ENCODE results near the gene PAFAH1B1. TPM values are rescaled to one million over a fixed set of nuclear protein-coding genes. Genes with fewer than 3 reads are reported as not detected.

Gene PAFAH1B1
- total and polyA plus RNA-seq, 10 of the 15 experiments (the other 5 are each of a cell fraction or from before 2014, with no cell fraction given), result 28.9 to 107 (median 49.1) TPM

DNA sequence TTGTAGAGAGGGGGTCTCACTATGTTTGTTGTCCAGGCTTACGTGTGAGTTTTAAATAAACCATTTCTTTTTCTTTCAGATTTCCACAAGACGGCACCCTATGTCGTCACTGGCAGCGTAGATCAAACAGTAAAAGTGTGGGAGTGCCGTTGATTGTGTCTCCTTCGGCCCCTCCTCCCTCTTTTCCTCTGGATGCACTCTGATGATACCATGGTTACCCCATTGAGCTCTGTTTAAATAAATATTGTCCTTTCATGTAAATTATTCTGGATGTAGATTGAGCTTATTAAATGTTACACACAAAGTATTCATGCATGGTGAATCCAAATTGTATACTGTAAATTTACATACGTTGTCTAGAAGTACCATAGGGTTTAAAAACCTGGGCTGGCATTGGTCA, 88.2 kb downstream of the PAFAH1B1 start:
- WGBS (ENCODE audit: insufficient coverage, insufficient replicate concordance, low lambda C conversion rate, missing lambda C conversion rate), result 98% methylated on average over 7 of the region's 7 CpGs
- H3K4me3 ChIP-seq, result no peak overlapping the region

DNA sequence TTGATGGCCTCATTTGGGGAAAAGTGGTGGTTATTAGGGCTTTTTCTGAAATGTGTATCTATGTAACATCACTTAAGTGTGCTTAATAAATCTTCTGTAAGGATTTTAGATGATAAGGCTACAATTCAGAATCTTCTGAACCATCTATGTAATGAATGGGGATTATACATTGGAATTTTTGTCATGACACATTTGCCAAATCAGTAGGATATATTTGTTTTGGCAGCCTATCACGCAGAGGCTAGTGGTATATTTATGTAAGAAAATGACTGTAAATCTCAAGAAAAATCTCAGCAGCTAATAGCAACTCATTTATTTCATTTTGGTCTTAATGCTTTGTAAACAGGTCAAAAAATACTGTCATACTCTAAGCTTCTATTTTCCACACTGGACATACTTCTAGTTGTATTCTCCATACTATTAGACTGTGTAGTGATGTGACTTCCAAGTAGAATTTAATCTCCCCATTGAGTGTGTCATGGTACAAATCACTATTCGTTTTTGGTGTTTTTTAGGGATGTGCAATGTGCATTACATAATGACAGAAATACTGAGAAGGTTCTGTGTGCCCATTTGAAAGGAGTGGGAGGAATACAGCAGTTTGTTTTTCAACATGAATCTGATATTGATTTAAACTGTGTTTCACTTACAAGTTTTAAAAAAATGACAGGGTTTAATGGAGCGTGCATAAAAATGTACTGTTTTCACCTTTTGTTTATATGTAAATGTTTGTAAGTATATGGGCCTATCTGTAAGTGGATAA, 88.9 kb downstream of the PAFAH1B1 start:
- ChIA-PET CTCF (interaction anchor here (1.2 to 1.3 kb wide), 2 partner anchors 9 to 300 kb away, joined by 4 to 6 read pairs; no protein-coding TSS in a partner anchor), POLR2A (no interaction called here), SMC1A (ENCODE audit: uncharacterized antibody, unreplicated experiment) (no interaction called here), RAD21 (ENCODE audit: unreplicated experiment) (no interaction called here)
- Histone ChIP-seq H3K79me2 (ENCODE audit: control insufficient read depth, insufficient read depth, low read length) (no peaks in the 10 kb centered on the region), H3K9ac (ENCODE audit: control insufficient read depth, insufficient read depth, low read length) (no peak overlapping the region), H3K27me3 (replicated peaks in 1 of 2; ENCODE audit: control insufficient read depth in 2 of 2, insufficient read depth in 2 of 2, low read length in 1 of 2) (no peaks in the 10 kb centered on the region), H3K9me3 (replicated peaks; ENCODE audit: control insufficient read depth, insufficient read depth, low read length) (no peaks in the 10 kb centered on the region), H3K4me1 (ENCODE audit: control insufficient read depth, insufficient read depth, low read length) (no peaks in the 10 kb centered on the region), H4K20me1 (ENCODE audit: control insufficient read depth, insufficient read depth) (no peaks in the 10 kb centered on the region), H3K27ac (ENCODE audit: control insufficient read depth, insufficient read depth) (no peak overlapping the region), H3K4me2 (ENCODE audit: control insufficient read depth, insufficient read depth) (no peak overlapping the region), H3K36me3 (ENCODE audit: control insufficient read depth in 2 of 2, insufficient read depth in 2 of 2, low read length in 1 of 2) (peaks cover 7 to 30% of the 10 kb centered on the region in 2 experiments), H2AFZ (ENCODE audit: control insufficient read depth, low read depth, low read length) (no peak overlapping the region), H3K4me3 (no peak overlapping the region)
- FAIRE-seq (no peak), ATAC-seq (no peak), DNase-seq (ENCODE audit: low read depth, low spot score) (no peak)
- intact Hi-C loops (cut with micrococcal nuclease; ENCODE audit: unreplicated experiment), result no loop called here
- WGBS (ENCODE audit: insufficient coverage, insufficient replicate concordance, low lambda C conversion rate, missing lambda C conversion rate), result 79% methylated on average over 3 of the region's 3 CpGs
- in situ Hi-C loops (cut with MboI), result no loop called here
- BruUV-seq (replicated peaks), result TSS peak; percentile 6
- TF ChIP-seq PAX8 (IDR thresholded peaks at IDR 0.05) (no peak), ZNF384 (IDR thresholded peaks at IDR 0.05; ENCODE audit: borderline replicate concordance, low read depth, low read length) (no peak), CREM (IDR thresholded peaks at IDR 0.05; ENCODE audit: low read depth) (no peak), ZNF622 (IDR thresholded peaks at IDR 0.05) (no peak), RAD51 (IDR thresholded peaks at IDR 0.05) (no peak), RFX5 (IDR thresholded peaks at IDR 0.05; ENCODE audit: low read depth, low read length) (no peak)
- TF ChIP-seq, protein P1, sequence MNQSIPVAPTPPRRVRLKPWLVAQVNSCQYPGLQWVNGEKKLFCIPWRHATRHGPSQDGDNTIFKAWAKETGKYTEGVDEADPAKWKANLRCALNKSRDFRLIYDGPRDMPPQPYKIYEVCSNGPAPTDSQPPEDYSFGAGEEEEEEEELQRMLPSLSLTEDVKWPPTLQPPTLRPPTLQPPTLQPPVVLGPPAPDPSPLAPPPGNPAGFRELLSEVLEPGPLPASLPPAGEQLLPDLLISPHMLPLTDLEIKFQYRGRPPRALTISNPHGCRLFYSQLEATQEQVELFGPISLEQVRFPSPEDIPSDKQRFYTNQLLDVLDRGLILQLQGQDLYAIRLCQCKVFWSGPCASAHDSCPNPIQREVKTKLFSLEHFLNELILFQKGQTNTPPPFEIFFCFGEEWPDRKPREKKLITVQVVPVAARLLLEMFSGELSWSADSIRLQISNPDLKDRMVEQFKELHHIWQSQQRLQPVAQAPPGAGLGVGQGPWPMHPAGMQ (IDR thresholded peaks at IDR 0.05; ENCODE audit: borderline replicate concordance), result no peak

More for the DNA sequence above, 88.2 kb downstream of the PAFAH1B1 start:
- ChIA-PET CTCF (interaction anchor here (1.3 kb wide), 1 partner anchor 299 kb away, joined by 4 read pairs; no protein-coding TSS in a partner anchor), POLR2A (no interaction called here), SMC1A (ENCODE audit: uncharacterized antibody, unreplicated experiment) (no interaction called here), RAD21 (ENCODE audit: unreplicated experiment) (no interaction called here)
- no peak for DNase-seq (ENCODE audit: low read depth, low spot score)
- BruUV-seq (replicated peaks), result no TSS peak
- Histone ChIP-seq H3K36me3 (ENCODE audit: control insufficient read depth in 2 of 2, insufficient read depth in 2 of 2, low read length in 1 of 2) (peaks cover 7 to 30% of the 10 kb centered on the region in 2 experiments), H3K4me2 (ENCODE audit: control insufficient read depth, insufficient read depth) (no peak overlapping the region), H3K27me3 (replicated peaks in 1 of 2; ENCODE audit: control insufficient read depth in 2 of 2, insufficient read depth in 2 of 2, low read length in 1 of 2) (no peaks in the 10 kb centered on the region), H4K20me1 (ENCODE audit: control insufficient read depth, insufficient read depth) (no peaks in the 10 kb centered on the region), H3K79me2 (ENCODE audit: control insufficient read depth, insufficient read depth, low read length) (no peaks in the 10 kb centered on the region), H3K9me3 (replicated peaks; ENCODE audit: control insufficient read depth, insufficient read depth, low read length) (no peaks in the 10 kb centered on the region), H3K9ac (ENCODE audit: control insufficient read depth, insufficient read depth, low read length) (no peak overlapping the region), H3K27ac (ENCODE audit: control insufficient read depth, insufficient read depth) (no peak overlapping the region), H2AFZ (ENCODE audit: control insufficient read depth, low read depth, low read length) (no peak overlapping the region), H3K4me1 (ENCODE audit: control insufficient read depth, insufficient read depth, low read length) (no peaks in the 10 kb centered on the region)
- no peak for FAIRE-seq
- in situ Hi-C loops (cut with MboI) (no loop called here), intact Hi-C loops (cut with micrococcal nuclease; ENCODE audit: unreplicated experiment) (no loop called here)
- TF ChIP-seq SUPT20H (IDR thresholded peaks at IDR 0.05; ENCODE audit: borderline replicate concordance, control insufficient read depth, low read depth, low read length) (no peak), RFX5 (IDR thresholded peaks at IDR 0.05; ENCODE audit: low read depth, low read length) (no peak), POLR2AphosphoS2 (IDR thresholded peaks at IDR 0.05; ENCODE audit: low read depth, low read length) (no peak)
- TF ChIP-seq, protein P2, sequence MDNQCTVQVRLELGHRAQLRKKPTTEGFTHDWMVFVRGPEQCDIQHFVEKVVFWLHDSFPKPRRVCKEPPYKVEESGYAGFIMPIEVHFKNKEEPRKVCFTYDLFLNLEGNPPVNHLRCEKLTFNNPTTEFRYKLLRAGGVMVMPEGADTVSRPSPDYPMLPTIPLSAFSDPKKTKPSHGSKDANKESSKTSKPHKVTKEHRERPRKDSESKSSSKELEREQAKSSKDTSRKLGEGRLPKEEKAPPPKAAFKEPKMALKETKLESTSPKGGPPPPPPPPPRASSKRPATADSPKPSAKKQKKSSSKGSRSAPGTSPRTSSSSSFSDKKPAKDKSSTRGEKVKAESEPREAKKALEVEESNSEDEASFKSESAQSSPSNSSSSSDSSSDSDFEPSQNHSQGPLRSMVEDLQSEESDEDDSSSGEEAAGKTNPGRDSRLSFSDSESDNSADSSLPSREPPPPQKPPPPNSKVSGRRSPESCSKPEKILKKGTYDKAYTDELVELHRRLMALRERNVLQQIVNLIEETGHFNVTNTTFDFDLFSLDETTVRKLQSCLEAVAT (IDR thresholded peaks at IDR 0.05), result no peak
- ATAC-seq, result no peak
